Stomach (tissue), 9 donors: ENCODE results near the gene KIF21B. TPM values are rescaled to one million over a fixed set of nuclear protein-coding genes. Genes with fewer than 3 reads are reported as not detected.
"Not testable (repeated sequence)": the region's sequence is repeated elsewhere in the genome, so short reads cannot be mapped to it uniquely, and the experiment has no call there.

ENCODE experiments used
- DNase-seq, 2 donors: peaks; one replicate each; pipeline versions ENCODE4 v3.0.0 to v3.0.0-alpha.2; 2013 to 2019
- H3K27ac ChIP-seq, 5 donors: fragments of 200-600 bp in 4 of 5; sonication (generic) in 4 of 5; one replicate each; pipeline ENCODE4 v1.5.1; 2013 to 2019; ENCODE audit warnings: mild to moderate bottlenecking in 1 of 5, moderate library complexity in 1 of 5
- H3K27me3 ChIP-seq, 3 donors: fragments of 200-600 bp; sonication (generic); one replicate each; pipeline ENCODE4 v1.5.1; 2017 to 2019; ENCODE audit warnings: mixed run types in 1 of 3
- H3K36me3 ChIP-seq, 4 donors: fragments of 200-600 bp; sonication (generic); 1 replicate in 3 of 4; 2 replicates in 1 of 4; pipeline ENCODE4 v1.5.1; 2016 to 2019
- H3K4me1 ChIP-seq, 4 donors: fragments of 200-600 bp; sonication (generic); one replicate each; pipeline ENCODE4 v1.5.1; 2016 to 2019
- H3K4me3 ChIP-seq, 4 donors: fragments of 200-600 bp; sonication (generic) in 3 of 4; one replicate each; pipeline ENCODE4 v1.5.1; 2016 to 2019; ENCODE audit warnings: mild to moderate bottlenecking in 1 of 4
- H3K9me3 ChIP-seq, 4 donors: fragments of 200-600 bp; sonication (generic); one replicate each; pipeline ENCODE4 v1.5.1; 2016 to 2019
- EP300 ChIP-seq: sonication (generic); formaldehyde crosslinking; IDR thresholded peaks from one replicate; pipeline ENCODE4 v1.6.1; 2017; ENCODE audit warnings: antibody characterized with exemption
- POLR2A ChIP-seq, 4 donors: fragments of 450-650 bp; IDR thresholded peaks; one replicate each; pipeline ENCODE4 v1.6.1; 2016; ENCODE audit warnings: antibody characterized with exemption in 4 of 4, control low read depth in 2 of 4, mild to moderate bottlenecking in 1 of 4, moderate library complexity in 1 of 4
- POLR2AphosphoS5 ChIP-seq, 3 donors: sonication (generic); formaldehyde crosslinking; IDR thresholded peaks; one replicate each; pipeline ENCODE4 v1.6.1; 2016; ENCODE audit warnings: antibody characterized with exemption in 3 of 3
- WGBS, 5 donors: extraction: QIAGEN DNeasy Blood & Tissue Kit in 3 of 5; methylation state at CpG; one replicate each; pipeline versions ENCODE4 v1.1.5 to v1.1.7; 2013 to 2018; 5-methylcytosine and 5-hydroxymethylcytosine counted together
- intact Hi-C: fragments of 100-400 bp; cut with DNase I; formaldehyde crosslinking; loops from one replicate; pipeline ENCODE4 v1.15.1; 2023; ENCODE audit warnings: low total_unique reads
- polyA plus RNA-seq, 3 donors: library from polyadenylated mRNA; stranded (reverse); fragments of 200-250 nt; gene quantifications; one replicate each; pipeline ENCODE4 v1.2.3, GENCODE V29; 2013
- total RNA-seq, 5 donors: library from RNA; depleted of rRNA; stranded (reverse); fragments of >200 nt; gene quantifications; one replicate each; pipeline versions ENCODE4 v1.1.0 to v1.2.3, GENCODE V29; 2014 to 2016
- TF ChIP-seq, protein P1 (sequence below), 7 experiments: fragments of 450-650 bp in 4 of 7; fragments of 200-600 bp in 3 of 7; sonication (generic) in 3 of 7; IDR thresholded peaks; one replicate each; pipeline ENCODE4 v1.5.1; 2016 to 2019; ENCODE audit warnings: antibody characterized with exemption in 7 of 7, control low read depth in 2 of 7, mild to moderate bottlenecking in 1 of 7
- donor health status: healthy with polysubstance abuse.
- donor health status: Bipolar disorder and iron deficiency.
- donor health status: healthy.

The KIF21B gene
- total and polyA plus RNA-seq, 8 donors, result 0.30 to 8.8 (median 2.4) TPM

DNA sequence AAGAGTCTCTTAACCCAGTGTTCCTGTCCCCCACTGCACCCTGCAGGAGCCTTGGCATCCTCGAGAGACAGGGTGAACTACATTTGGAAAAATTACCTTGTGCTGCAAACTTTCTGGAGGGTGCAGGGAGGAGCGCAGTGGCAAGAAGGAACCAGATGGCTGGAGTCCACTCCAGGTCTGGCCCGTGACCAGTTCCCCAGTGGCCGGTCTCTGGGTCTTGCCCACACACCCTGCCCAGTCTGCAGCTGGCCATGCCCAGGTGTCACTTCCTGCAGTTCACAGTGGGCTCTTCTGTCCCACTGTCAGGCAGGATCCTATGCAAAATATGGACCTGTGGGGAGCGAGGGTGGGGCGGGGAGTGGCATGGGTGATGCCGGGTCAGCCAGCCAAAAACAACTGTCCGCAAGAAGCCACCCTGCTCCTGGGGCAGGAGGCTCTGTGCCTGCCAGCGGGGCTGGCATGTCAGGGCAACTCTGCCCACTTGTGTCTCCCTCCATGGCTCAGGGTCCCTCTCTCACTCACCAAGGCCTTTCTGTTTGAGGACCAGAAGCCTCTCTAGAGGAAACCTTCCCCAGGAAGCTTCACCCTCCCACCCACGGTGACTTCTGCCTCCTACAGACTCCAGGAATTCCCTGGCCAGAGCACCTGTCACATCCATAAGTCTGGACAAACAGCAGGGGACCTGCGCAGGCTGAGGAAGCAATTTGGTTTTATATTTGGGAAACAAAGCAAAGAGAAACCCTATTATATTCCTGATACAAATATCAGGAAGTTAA, 55.6 kb downstream of the KIF21B start:
- Histone ChIP-seq H3K4me3 (no peak overlapping the region), H3K4me1 (peaks cover 0 to 17% (median 12%) of the 10 kb centered on the region in 4 donors), H3K27me3 (no peaks in the 10 kb centered on the region), H3K27ac (no peak overlapping the region), H3K9me3 (no peaks in the 10 kb centered on the region), H3K36me3 (no peaks in the 10 kb centered on the region)
- no peak for DNase-seq
- intact Hi-C loops, result no loop called here
- 83 to 85% (median 84%) methylated on average over 7 to 11 of the region's 11 CpGs for WGBS, 5 donors
- TF ChIP-seq POLR2AphosphoS5 (IDR thresholded peaks at IDR 0.05), result no peak
- TF ChIP-seq, protein P1, sequence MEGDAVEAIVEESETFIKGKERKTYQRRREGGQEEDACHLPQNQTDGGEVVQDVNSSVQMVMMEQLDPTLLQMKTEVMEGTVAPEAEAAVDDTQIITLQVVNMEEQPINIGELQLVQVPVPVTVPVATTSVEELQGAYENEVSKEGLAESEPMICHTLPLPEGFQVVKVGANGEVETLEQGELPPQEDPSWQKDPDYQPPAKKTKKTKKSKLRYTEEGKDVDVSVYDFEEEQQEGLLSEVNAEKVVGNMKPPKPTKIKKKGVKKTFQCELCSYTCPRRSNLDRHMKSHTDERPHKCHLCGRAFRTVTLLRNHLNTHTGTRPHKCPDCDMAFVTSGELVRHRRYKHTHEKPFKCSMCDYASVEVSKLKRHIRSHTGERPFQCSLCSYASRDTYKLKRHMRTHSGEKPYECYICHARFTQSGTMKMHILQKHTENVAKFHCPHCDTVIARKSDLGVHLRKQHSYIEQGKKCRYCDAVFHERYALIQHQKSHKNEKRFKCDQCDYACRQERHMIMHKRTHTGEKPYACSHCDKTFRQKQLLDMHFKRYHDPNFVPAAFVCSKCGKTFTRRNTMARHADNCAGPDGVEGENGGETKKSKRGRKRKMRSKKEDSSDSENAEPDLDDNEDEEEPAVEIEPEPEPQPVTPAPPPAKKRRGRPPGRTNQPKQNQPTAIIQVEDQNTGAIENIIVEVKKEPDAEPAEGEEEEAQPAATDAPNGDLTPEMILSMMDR (IDR thresholded peaks at IDR 0.05), result no peak
- TF ChIP-seq POLR2A (IDR thresholded peaks at IDR 0.05), result no peak
- TF ChIP-seq EP300, result no peak

DNA sequence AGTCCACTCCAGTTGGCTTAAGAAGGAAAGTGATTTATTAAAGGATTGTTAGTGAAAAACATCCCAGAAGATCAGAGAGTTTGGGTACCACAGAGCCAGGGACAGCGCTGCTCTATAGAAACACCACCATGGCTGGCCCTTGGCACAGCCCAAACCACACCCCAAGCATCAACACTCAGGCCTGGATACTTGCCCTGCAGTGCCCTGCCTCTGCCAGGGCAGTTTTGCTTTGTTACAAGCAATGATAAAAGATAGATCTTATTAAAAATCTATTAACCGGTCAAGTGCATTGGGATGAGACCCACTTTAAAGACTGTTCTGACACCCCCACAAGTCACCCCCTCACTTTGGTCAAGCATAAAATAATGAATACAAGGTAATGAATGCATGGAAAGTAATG, 56.6 kb downstream of the KIF21B start:
- no peak for DNase-seq
- no peak overlapping the region for H3K27ac ChIP-seq
- peaks cover 0 to 9% (median 4%) of the 10 kb centered on the region in 4 donors for H3K4me1 ChIP-seq
- intact Hi-C loops, result no loop called here
- TF ChIP-seq POLR2A (IDR thresholded peaks at IDR 0.05) (no peak), EP300 (no peak), POLR2AphosphoS5 (IDR thresholded peaks at IDR 0.05) (no peak)
- TF ChIP-seq, protein P1 (IDR thresholded peaks at IDR 0.05), result no peak
- H3K36me3 ChIP-seq, result no peaks in the 10 kb centered on the region
- no peaks in the 10 kb centered on the region for H3K9me3 ChIP-seq
- H3K4me3 ChIP-seq, result no peak overlapping the region
- H3K27me3 ChIP-seq, result no peaks in the 10 kb centered on the region
- WGBS, 5 donors, result 69 to 96% (median 82%) methylated on average over 2 of the region's 2 CpGs

DNA sequence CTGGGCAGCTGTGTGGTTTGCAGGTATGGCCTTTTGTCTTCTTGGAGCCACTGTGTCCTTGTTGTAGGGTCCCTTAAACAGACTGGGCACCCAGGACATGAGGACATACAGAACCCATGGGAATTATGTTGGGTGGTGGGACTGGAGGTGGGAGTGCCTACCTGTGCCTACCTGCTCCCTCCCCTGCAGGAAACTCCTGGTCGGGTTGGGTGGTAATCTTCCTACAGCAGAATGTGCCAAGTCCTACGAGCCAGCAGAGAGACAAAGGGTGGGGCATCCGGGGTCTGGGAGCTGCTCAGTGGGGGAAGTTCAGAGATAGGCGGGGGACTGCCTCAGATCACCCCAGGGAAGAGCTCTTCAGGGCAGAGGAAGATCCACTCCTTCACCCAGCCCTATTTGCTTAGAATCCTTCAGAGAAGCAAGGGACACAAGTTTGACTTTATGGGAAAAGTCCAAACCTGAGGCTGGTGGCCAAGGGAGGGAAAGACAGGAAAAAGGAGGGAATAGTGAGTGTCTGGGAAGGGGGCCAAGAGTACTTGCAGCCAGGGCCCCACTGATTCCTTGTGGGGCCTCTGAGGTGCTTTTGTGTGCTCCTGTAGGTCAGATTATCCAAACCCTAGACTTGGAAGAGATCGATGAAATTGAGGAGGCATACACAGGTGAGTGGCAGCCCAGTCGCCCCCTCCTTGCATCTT, 58.3 kb downstream of the KIF21B start:
- TF ChIP-seq EP300, result no peak
- TF ChIP-seq, protein P1 (IDR thresholded peaks at IDR 0.05), result no peak
- no peak overlapping the region for H3K27ac ChIP-seq
- no peak for DNase-seq
- 36 to 50% (median 38%) methylated on average over 4 to 6 of the region's 6 CpGs for WGBS, 5 donors
- no peaks in the 10 kb centered on the region for H3K36me3 ChIP-seq
- peaks cover 0 to 3% (median 0%) of the 10 kb centered on the region in 4 donors for H3K4me1 ChIP-seq
- no peaks in the 10 kb centered on the region for H3K9me3 ChIP-seq
- H3K4me3 ChIP-seq, result no peak overlapping the region
- intact Hi-C loops, result no loop called here
- peaks cover 0 to 2% (median 0%) of the 10 kb centered on the region in 3 donors for H3K27me3 ChIP-seq

DNA sequence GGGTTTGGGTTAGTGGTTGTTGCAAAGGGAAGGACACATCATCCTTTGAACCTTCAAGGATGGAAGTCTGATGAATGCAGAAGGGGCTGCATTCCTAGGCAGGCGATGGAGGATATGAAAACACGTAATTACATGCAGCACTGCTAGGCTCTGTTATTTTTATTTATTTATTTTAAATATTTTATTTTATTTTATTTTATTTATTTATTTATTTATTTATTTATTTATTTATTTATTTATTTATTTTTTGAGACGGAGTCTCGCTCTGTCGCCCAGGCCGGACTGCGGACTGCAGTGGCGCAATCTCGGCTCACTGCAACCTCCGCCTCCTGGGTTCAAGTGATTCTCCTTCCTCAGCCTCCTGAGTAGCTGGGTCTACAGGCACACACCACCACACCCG, 59.6 kb downstream of the KIF21B start:
- H3K4me3 ChIP-seq, H3K4me1 ChIP-seq, intact Hi-C loops, H3K9me3 ChIP-seq, H3K36me3 ChIP-seq, DNase-seq, H3K27me3 ChIP-seq, H3K27ac ChIP-seq: not testable (repeated sequence)
- WGBS, 5 donors, result 83 to 97% (median 91%) methylated on average over 11 of the region's 11 CpGs

DNA sequence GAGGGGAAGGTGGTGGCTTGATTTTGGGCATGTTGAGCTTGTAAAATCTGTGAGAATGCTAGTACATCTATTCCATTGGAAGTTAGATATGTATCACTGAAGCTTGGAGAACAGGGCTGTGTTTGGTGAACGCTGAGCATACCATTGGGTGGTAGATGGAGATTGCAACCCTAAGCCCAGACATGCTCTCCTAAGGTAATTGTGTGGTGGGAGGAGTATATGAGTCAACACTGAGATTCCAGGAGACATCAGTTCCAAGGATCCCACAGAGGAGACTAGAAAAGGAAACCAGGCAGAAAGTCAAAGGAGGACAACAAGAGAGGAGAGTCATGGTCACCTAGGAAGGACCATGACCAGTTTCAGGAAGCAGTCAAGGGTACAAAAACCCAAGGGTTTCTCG, 60.4 kb downstream of the KIF21B start:
- H3K36me3 ChIP-seq, result no peaks in the 10 kb centered on the region
- peaks cover 0 to 9% (median 0%) of the 10 kb centered on the region in 3 donors for H3K27me3 ChIP-seq
- H3K9me3 ChIP-seq, result no peaks in the 10 kb centered on the region
- H3K27ac ChIP-seq, result no peak overlapping the region
- no peak for DNase-seq
- intact Hi-C loops, result no loop called here
- H3K4me3 ChIP-seq, result no peak overlapping the region
- no peaks in the 10 kb centered on the region for H3K4me1 ChIP-seq
- TF ChIP-seq EP300, result no peak
- TF ChIP-seq POLR2AphosphoS5 (IDR thresholded peaks at IDR 0.05), result no peak
- TF ChIP-seq, protein P1 (IDR thresholded peaks at IDR 0.05), result no peak
- no peak for TF ChIP-seq POLR2A (IDR thresholded peaks at IDR 0.05)
- 84 to 95% (median 91%) methylated on average over 2 of the region's 2 CpGs for WGBS, 5 donors
